ENCODE measurements around the gene P4HTM. TPM values are rescaled to one million over a fixed set of nuclear protein-coding genes. Genes with fewer than 3 reads are reported as not detected.

P4HTM gene
- polyA plus RNA-seq, 3 donors: 14.9 to 40.0 (median 18.1) TPM

DNA sequence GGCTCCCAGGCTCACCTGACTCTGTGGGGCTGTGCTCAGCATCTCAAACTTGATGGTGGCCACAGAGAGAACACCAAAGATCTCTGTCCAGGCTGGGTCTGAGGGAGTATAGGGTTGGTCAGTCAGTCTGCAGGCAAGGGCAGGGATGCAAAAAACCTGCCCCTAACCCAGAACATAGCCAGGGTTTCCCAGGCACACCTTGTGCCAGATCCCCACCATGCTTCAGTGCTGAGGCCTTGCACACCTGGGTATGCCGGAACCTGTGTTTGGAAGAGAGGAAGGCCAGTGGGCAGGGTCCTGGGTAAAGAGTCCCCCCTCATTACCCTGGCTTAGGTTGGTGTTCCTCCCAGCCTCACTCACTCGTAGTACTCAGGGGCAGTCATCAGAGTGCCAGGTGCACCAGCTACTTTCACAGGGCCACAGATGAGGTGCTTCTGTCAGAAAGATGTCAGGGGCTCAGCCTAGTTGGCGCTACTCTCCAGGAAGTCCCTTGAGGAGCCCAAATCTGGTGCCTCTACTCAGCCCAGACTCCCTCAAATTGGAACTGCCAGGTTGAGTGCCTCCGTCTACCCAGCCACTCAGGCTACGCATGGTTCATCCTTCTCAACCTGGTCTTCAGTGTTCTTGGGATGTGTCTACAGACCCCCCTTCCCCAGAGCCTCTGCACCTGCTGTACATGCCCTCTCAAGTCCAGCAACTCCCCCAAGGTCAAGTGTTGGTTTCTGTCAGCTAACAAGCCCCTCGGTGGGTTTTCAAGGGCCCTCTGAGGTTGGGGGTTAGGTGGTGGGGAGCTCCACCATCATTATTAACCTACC lies 26.6 kb downstream of the P4HTM start:
- intact Hi-C loops (cut with micrococcal nuclease): no loop called here
- no peak overlapping the region for H3K9ac ChIP-seq (ENCODE audit: insufficient read depth, low read length, poor library complexity, severe bottlenecking)

DNA sequence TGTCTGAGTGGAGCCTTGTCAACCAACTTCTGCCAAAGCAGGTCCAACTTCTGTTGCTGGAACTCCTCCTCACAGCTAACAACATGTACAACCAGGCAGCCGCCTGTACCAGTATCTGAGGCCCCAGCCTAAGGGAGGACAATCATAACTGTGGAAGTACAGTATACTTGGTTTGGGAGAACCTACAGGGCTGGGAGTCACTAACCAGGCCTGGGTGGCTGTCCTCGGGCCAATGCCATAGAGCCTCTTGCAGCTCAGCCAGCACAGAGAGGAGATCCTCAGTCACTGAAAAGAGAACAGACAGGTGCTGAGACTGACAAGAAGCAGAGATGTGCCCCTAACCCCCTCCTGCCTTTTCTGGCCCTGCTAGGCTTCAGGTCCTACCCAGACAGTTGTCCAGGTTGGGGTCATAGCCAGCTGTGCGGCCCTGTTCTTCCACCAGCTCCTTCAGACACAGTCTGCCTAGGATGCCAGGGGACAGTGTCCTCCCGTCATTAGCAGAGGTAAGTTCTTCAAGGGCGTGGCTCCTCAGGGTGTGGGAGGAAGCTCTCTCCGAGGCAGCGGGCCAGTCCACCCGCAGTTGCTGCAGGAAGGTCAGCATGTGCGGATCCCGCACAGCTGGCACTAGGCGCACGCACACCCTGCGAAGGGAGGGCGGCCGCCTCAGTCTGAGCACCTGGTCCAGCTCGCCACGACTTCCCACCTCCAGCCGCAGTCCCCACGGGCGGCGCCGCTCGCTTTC lies 27.4 kb downstream of the P4HTM start:
- DNase-seq: no peak
- peaks cover 0 to 2% (median 0%) of the 10 kb centered on the region in 3 donors for H3K27me3 Mint-ChIP-seq (ENCODE audit: low read depth in 3 of 3)
- H3K27ac Mint-ChIP-seq: peak overlapping the region in 5 of 7 donors; percentile 33 to 80 (median 63)
- WGBS (ENCODE audit: insufficient coverage): 4% methylated on average over 21 of the region's 23 CpGs
- H3K36me3 Mint-ChIP-seq: peaks cover 21 to 39% of the 10 kb centered on the region in 2 donors
- H3K9ac ChIP-seq (ENCODE audit: insufficient read depth, low read length, poor library complexity, severe bottlenecking): peak overlapping the region; percentile 81
- no peaks in the 10 kb centered on the region for H3K9me3 ChIP-seq (replicated peaks in 1 of 2; ENCODE audit: control insufficient read depth in 1 of 2, insufficient read depth in 1 of 2, low read length in 2 of 2)
- no peaks in the 10 kb centered on the region for H3K9me3 Mint-ChIP-seq
- H3K27ac ChIP-seq (ENCODE audit: low read depth in 1 of 2, low read length in 2 of 2): peak overlapping the region in 1 of 2 donors; percentile 85
- intact Hi-C loops (cut with micrococcal nuclease): no loop called here
- peak overlapping the region; percentile 79 to 85 for H3K4me3 Mint-ChIP-seq
- H3K36me3 ChIP-seq (replicated peaks in 1 of 2; ENCODE audit: control insufficient read depth in 1 of 2, insufficient read depth in 2 of 2, low read length in 2 of 2): peaks cover 31 to 43% of the 10 kb centered on the region in 2 donors
- H4K20me1 ChIP-seq (ENCODE audit: insufficient read depth, low read length): peaks cover 34% of the 10 kb centered on the region
- peaks cover 48% of the 10 kb centered on the region for H3K79me2 ChIP-seq (ENCODE audit: insufficient read depth, low read length)
- H3K4me1 ChIP-seq (ENCODE audit: control insufficient read depth in 1 of 2, insufficient read depth in 2 of 2, low read length in 2 of 2): peaks cover 32 to 40% of the 10 kb centered on the region in 2 donors
- H3K4me2 ChIP-seq (replicated peaks; ENCODE audit: extremely low read depth, low read length, poor library complexity, severe bottlenecking): peak overlapping the region; percentile 94
- H3K27me3 ChIP-seq (ENCODE audit: control insufficient read depth in 2 of 2, insufficient read depth in 2 of 2, low read length in 2 of 2): no peaks in the 10 kb centered on the region
- H2AFZ ChIP-seq (ENCODE audit: insufficient read depth, low read depth, low read length, poor library complexity, severe bottlenecking): peak overlapping the region; percentile 89
- H3K4me1 Mint-ChIP-seq: peaks cover 23% of the 10 kb centered on the region
- peak overlapping the region; percentile 79 to 90 (median 84) for H3K4me3 ChIP-seq (replicated peaks in 1 of 3; ENCODE audit: low read depth in 2 of 3, low read length in 3 of 3)
- TF ChIP-seq, protein P1, sequence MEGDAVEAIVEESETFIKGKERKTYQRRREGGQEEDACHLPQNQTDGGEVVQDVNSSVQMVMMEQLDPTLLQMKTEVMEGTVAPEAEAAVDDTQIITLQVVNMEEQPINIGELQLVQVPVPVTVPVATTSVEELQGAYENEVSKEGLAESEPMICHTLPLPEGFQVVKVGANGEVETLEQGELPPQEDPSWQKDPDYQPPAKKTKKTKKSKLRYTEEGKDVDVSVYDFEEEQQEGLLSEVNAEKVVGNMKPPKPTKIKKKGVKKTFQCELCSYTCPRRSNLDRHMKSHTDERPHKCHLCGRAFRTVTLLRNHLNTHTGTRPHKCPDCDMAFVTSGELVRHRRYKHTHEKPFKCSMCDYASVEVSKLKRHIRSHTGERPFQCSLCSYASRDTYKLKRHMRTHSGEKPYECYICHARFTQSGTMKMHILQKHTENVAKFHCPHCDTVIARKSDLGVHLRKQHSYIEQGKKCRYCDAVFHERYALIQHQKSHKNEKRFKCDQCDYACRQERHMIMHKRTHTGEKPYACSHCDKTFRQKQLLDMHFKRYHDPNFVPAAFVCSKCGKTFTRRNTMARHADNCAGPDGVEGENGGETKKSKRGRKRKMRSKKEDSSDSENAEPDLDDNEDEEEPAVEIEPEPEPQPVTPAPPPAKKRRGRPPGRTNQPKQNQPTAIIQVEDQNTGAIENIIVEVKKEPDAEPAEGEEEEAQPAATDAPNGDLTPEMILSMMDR (IDR thresholded peaks at IDR 0.05): no peak

More for the DNA sequence above, 26.6 kb downstream of the P4HTM start:
- peaks cover 40% of the 10 kb centered on the region for H4K20me1 ChIP-seq (ENCODE audit: insufficient read depth, low read length)
- H3K27me3 Mint-ChIP-seq (ENCODE audit: low read depth in 3 of 3): peaks cover 0 to 2% (median 0%) of the 10 kb centered on the region in 3 donors
- peak overlapping the region in 1 of 2 donors; percentile 37 for H3K4me3 Mint-ChIP-seq
- peaks cover 39 to 51% of the 10 kb centered on the region in 2 donors for H3K36me3 ChIP-seq (replicated peaks in 1 of 2; ENCODE audit: control insufficient read depth in 1 of 2, insufficient read depth in 2 of 2, low read length in 2 of 2)
- 100% methylated on average over 2 of the region's 6 CpGs for WGBS (ENCODE audit: insufficient coverage)
- TF ChIP-seq, protein P1 (IDR thresholded peaks at IDR 0.05): no peak
- no peaks in the 10 kb centered on the region for H3K27me3 ChIP-seq (ENCODE audit: control insufficient read depth in 2 of 2, insufficient read depth in 2 of 2, low read length in 2 of 2)
- H3K4me3 ChIP-seq (replicated peaks in 1 of 3; ENCODE audit: low read depth in 2 of 3, low read length in 3 of 3): no peak overlapping the region
- H2AFZ ChIP-seq (ENCODE audit: insufficient read depth, low read depth, low read length, poor library complexity, severe bottlenecking): no peak overlapping the region
- no peak for DNase-seq
- no peaks in the 10 kb centered on the region for H3K9me3 ChIP-seq (replicated peaks in 1 of 2; ENCODE audit: control insufficient read depth in 1 of 2, insufficient read depth in 1 of 2, low read length in 2 of 2)
- no peak overlapping the region for H3K4me2 ChIP-seq (replicated peaks; ENCODE audit: extremely low read depth, low read length, poor library complexity, severe bottlenecking)
- H3K4me1 ChIP-seq (ENCODE audit: control insufficient read depth in 1 of 2, insufficient read depth in 2 of 2, low read length in 2 of 2): peaks cover 30 to 37% of the 10 kb centered on the region in 2 donors
- H3K79me2 ChIP-seq (ENCODE audit: insufficient read depth, low read length): peaks cover 49% of the 10 kb centered on the region
- no peaks in the 10 kb centered on the region for H3K9me3 Mint-ChIP-seq
- H3K4me1 Mint-ChIP-seq: peaks cover 23% of the 10 kb centered on the region
- no peak overlapping the region for H3K27ac ChIP-seq (ENCODE audit: low read depth in 1 of 2, low read length in 2 of 2)
- H3K27ac Mint-ChIP-seq: no peak overlapping the region
- peaks cover 27 to 47% of the 10 kb centered on the region in 2 donors for H3K36me3 Mint-ChIP-seq
